Heart left ventricle (tissue), 13 donors: ENCODE data around the gene LOXL3.

Source experiments
- POLR2A ChIP-seq, 2 donors: fragments of 450-650 bp; IDR thresholded peaks; one replicate each; pipeline ENCODE4 v1.6.1; 2017; ENCODE audit warnings: antibody characterized with exemption in 2 of 2, mild to moderate bottlenecking in 2 of 2, moderate library complexity in 2 of 2
- TF ChIP-seq, protein P1 (sequence below), 12 donors: fragments of 200-600 bp; sonication (generic) in 4 of 12; IDR thresholded peaks; one replicate each; pipeline versions ENCODE4 v1.5.0 to v1.8.0; 2018 to 2022; ENCODE audit warnings: antibody characterized with exemption in 12 of 12, mild to moderate bottlenecking in 5 of 12
- donor health status: ischemic (EF 13 %, LVEDD 7.1; RV severe dilation, severe dysfunction).
- donor health status: DM: no; HTN: yes; CAD: no.
- donor health status: DM: no; HTN: no; CAD: no.
- donor health status: ischemic (EF 25% LVEDD 6.9; RV normal size, moderate dysfunction).
- donor health status: ischemic (EF 25% LVEDD 5.7; RV mildly dilated, moderate dysfunction).
- donor health status: ischemic (EF 35%, LVEDD 5.7; RV mildly dilated, moderate dysfunction).
- donor health status: nonischemic (EF 11% LVEDD 7.7; RV severe dilation, severe dysfunction).
- donor health status: DM: yes; HTN: yes; CAD: no.
- donor health status: PGD.
- donor health status: ischemic (EF 29% LVEDD 5.4; RV normal size, mild dysfunction).
- donor health status: nonischemic (EF 23%, LVEDD 6.1; RV moderate dilation, normal function).

DNA sequence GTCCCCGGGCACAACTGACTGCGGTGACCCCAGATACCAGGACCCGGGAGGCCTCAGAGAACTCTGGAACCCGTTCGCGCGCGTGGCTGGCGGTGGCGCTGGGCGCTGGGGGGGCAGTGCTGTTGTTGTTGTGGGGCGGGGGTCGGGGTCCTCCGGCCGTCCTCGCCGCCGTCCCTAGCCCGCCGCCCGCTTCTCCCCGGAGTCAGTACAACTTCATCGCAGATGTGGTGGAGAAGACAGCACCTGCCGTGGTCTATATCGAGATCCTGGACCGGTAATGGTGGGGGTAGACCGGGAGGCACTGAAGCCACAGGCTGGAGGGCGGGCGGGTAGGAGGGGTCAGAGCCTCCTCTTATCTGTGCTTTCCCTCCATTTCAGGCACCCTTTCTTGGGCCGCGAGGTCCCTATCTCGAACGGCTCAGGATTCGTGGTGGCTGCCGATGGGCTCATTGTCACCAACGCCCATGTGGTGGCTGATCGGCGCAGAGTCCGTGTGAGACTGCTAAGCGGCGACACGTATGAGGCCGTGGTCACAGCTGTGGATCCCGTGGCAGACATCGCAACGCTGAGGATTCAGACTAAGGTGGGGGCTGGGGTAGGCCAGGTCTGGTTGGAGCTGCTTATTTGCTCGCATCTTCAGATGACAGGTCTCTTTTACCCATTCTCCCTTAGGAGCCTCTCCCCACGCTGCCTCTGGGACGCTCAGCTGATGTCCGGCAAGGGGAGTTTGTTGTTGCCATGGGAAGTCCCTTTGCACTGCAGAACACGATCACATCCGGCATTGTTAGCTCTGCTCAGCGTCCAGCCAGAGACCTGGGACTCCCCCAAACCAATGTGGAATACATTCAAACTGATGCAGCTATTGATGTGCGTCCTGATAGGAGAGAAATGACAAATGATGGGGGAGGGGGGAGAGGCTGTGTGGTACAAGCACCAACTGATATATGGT, 23.2 kb downstream of the LOXL3 start:
- TF ChIP-seq, protein P1, sequence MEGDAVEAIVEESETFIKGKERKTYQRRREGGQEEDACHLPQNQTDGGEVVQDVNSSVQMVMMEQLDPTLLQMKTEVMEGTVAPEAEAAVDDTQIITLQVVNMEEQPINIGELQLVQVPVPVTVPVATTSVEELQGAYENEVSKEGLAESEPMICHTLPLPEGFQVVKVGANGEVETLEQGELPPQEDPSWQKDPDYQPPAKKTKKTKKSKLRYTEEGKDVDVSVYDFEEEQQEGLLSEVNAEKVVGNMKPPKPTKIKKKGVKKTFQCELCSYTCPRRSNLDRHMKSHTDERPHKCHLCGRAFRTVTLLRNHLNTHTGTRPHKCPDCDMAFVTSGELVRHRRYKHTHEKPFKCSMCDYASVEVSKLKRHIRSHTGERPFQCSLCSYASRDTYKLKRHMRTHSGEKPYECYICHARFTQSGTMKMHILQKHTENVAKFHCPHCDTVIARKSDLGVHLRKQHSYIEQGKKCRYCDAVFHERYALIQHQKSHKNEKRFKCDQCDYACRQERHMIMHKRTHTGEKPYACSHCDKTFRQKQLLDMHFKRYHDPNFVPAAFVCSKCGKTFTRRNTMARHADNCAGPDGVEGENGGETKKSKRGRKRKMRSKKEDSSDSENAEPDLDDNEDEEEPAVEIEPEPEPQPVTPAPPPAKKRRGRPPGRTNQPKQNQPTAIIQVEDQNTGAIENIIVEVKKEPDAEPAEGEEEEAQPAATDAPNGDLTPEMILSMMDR (IDR thresholded peaks at IDR 0.05): no peak
- no peak for TF ChIP-seq POLR2A (IDR thresholded peaks at IDR 0.05)
